ENCODE results near the gene IKBKE. TPM values are rescaled to one million over a fixed set of nuclear protein-coding genes. Genes with fewer than 3 reads are reported as not detected.

The IKBKE gene
- total RNA-seq, 2 donors from 2014 or later: 5.0 to 8.5 TPM

DNA sequence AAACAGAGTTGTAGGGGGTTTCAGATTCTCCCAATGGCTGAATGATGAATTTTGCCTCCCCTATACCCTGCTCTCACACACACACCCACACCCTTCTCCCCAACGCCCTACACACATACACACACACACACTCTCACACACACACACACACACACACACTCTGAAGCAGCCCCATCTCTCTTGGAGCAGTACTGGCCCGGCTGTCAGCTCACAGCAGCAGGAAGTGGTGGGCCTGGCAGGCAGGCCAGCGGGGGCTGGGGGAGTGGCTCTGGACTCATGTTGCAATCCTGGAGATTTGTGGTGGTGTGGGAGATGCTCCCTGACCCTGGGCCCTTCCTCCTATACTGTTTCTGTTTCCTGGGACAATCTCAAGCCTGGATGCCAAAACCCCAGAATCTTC, 2.2 kb downstream of the IKBKE start:
- WGBS, 2 experiments (ENCODE audit: insufficient coverage in 1 of 2, insufficient read length in 1 of 2): 38% methylated on average over 3 of the region's 3 CpGs; no CpG with 5 or more reads in 1 of the 2 experiments
- Histone ChIP-seq H3K4me3 (ENCODE audit: low read length) (no peak overlapping the region), H3K4me1 (ENCODE audit: control insufficient read depth, insufficient read depth, low read length) (peaks cover 15% of the 10 kb centered on the region), H3K9ac (ENCODE audit: extremely low read depth, low read length, poor library complexity, severe bottlenecking) (no peak overlapping the region), H3K27me3 (ENCODE audit: control insufficient read depth, insufficient read depth, low read length, poor library complexity, severe bottlenecking) (no peaks in the 10 kb centered on the region), H3K27ac (ENCODE audit: low read depth, low read length) (no peak overlapping the region), H3K36me3 (ENCODE audit: control insufficient read depth, insufficient read depth, low read length) (no peaks in the 10 kb centered on the region), H3K9me3 (ENCODE audit: control insufficient read depth, low read length) (no peaks in the 10 kb centered on the region)
- Mint-ChIP-seq H3K27ac (no peak overlapping the region), H3K4me1 (peaks cover 35% of the 10 kb centered on the region), H3K27me3 (ENCODE audit: insufficient read depth) (peaks cover 9% of the 10 kb centered on the region), H3K36me3 (ENCODE audit: low read depth) (peaks cover 24% of the 10 kb centered on the region), H3K9me3 (no peaks in the 10 kb centered on the region), H3K4me3 (no peak overlapping the region)
- TF ChIP-seq, protein P1, sequence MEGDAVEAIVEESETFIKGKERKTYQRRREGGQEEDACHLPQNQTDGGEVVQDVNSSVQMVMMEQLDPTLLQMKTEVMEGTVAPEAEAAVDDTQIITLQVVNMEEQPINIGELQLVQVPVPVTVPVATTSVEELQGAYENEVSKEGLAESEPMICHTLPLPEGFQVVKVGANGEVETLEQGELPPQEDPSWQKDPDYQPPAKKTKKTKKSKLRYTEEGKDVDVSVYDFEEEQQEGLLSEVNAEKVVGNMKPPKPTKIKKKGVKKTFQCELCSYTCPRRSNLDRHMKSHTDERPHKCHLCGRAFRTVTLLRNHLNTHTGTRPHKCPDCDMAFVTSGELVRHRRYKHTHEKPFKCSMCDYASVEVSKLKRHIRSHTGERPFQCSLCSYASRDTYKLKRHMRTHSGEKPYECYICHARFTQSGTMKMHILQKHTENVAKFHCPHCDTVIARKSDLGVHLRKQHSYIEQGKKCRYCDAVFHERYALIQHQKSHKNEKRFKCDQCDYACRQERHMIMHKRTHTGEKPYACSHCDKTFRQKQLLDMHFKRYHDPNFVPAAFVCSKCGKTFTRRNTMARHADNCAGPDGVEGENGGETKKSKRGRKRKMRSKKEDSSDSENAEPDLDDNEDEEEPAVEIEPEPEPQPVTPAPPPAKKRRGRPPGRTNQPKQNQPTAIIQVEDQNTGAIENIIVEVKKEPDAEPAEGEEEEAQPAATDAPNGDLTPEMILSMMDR (conservative IDR thresholded peaks at IDR 0.05): no peak
- DNase-seq: peak; percentile 74

DNA sequence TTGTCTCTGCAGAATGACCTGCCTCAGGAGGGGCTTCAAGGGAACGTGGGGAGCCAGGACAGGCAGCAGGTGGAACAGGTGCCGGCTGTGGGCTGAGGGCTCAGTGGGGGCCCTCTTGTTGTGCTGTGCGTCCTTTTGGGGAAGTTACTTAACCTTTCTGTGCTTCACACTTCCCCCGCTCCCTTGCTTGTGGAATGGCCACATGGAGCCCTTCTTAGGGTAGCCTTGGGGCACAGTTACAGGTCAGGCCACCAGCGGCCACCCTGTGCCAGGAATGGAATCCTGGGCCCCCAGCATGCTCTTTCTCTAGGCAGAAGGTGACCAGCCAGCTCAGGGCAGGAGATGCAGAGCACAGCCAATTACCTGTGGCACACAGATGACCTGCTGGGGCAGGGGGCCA, 2.6 kb downstream of the IKBKE start:
- H3K9me3 ChIP-seq (ENCODE audit: control insufficient read depth, low read length): no peaks in the 10 kb centered on the region
- DNase-seq: no peak
- H3K9me3 Mint-ChIP-seq: no peaks in the 10 kb centered on the region
- no peak overlapping the region for H3K27ac ChIP-seq (ENCODE audit: low read depth, low read length)
- H3K4me1 Mint-ChIP-seq: peaks cover 35% of the 10 kb centered on the region
- H3K27ac Mint-ChIP-seq: no peak overlapping the region
- no peaks in the 10 kb centered on the region for H3K27me3 ChIP-seq (ENCODE audit: control insufficient read depth, insufficient read depth, low read length, poor library complexity, severe bottlenecking)
- peaks cover 15% of the 10 kb centered on the region for H3K4me1 ChIP-seq (ENCODE audit: control insufficient read depth, insufficient read depth, low read length)
- no peak overlapping the region for H3K4me3 Mint-ChIP-seq
- H3K36me3 Mint-ChIP-seq (ENCODE audit: low read depth): peaks cover 25% of the 10 kb centered on the region
- 65 to 78% methylated on average over 4 to 5 of the region's 5 CpGs for WGBS, 2 experiments (ENCODE audit: insufficient coverage in 1 of 2, insufficient read length in 1 of 2)
- no peaks in the 10 kb centered on the region for H3K36me3 ChIP-seq (ENCODE audit: control insufficient read depth, insufficient read depth, low read length)
- no peak overlapping the region for H3K4me3 ChIP-seq (ENCODE audit: low read length)
- TF ChIP-seq, protein P1 (conservative IDR thresholded peaks at IDR 0.05): no peak
- peaks cover 5% of the 10 kb centered on the region for H3K27me3 Mint-ChIP-seq (ENCODE audit: insufficient read depth)
- no peak overlapping the region for H3K9ac ChIP-seq (ENCODE audit: extremely low read depth, low read length, poor library complexity, severe bottlenecking)

DNA sequence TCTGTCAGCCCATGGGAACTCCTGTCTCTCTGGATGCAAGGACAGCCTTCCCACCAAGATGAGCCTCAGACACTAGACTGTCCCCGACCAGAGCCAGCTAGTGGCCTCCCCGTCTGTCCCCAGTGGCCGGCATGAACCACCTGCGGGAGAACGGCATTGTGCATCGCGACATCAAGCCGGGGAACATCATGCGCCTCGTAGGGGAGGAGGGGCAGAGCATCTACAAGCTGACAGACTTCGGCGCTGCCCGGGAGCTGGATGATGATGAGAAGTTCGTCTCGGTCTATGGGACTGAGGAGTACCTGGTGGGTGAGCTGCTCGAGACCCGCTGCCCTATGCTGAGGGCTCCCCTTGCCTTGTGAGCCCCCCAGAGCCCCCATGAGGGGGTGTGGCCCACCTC, 5.8 kb downstream of the IKBKE start:
- peaks cover 7% of the 10 kb centered on the region for H3K4me1 ChIP-seq (ENCODE audit: control insufficient read depth, insufficient read depth, low read length)
- no peaks in the 10 kb centered on the region for H3K27me3 ChIP-seq (ENCODE audit: control insufficient read depth, insufficient read depth, low read length, poor library complexity, severe bottlenecking)
- TF ChIP-seq, protein P1 (conservative IDR thresholded peaks at IDR 0.05): no peak
- H3K27ac Mint-ChIP-seq: no peak overlapping the region
- DNase-seq: no peak
- H3K9ac ChIP-seq (ENCODE audit: extremely low read depth, low read length, poor library complexity, severe bottlenecking): no peak overlapping the region
- H3K4me3 ChIP-seq (ENCODE audit: low read length): no peak overlapping the region
- H3K9me3 ChIP-seq (ENCODE audit: control insufficient read depth, low read length): no peaks in the 10 kb centered on the region
- H3K27ac ChIP-seq (ENCODE audit: low read depth, low read length): no peak overlapping the region
- 85 to 95% methylated on average over 10 to 17 of the region's 17 CpGs for WGBS, 2 experiments (ENCODE audit: insufficient coverage in 1 of 2, insufficient read length in 1 of 2)
- no peak overlapping the region for H3K4me3 Mint-ChIP-seq
- no peaks in the 10 kb centered on the region for H3K9me3 Mint-ChIP-seq
- peaks cover 34% of the 10 kb centered on the region for H3K36me3 Mint-ChIP-seq (ENCODE audit: low read depth)
- no peaks in the 10 kb centered on the region for H3K27me3 Mint-ChIP-seq (ENCODE audit: insufficient read depth)
- H3K36me3 ChIP-seq (ENCODE audit: control insufficient read depth, insufficient read depth, low read length): no peaks in the 10 kb centered on the region
- H3K4me1 Mint-ChIP-seq: peaks cover 26% of the 10 kb centered on the region
